HL-60 (cell line): ENCODE measurements around the gene SHF.
A peak's percentile ranks its signal among the peaks of the same experiment; 100 is the strongest.

Source experiments
- DNase-seq, 2 experiments: peaks; one replicate each; pipeline ENCODE4 v3.0.0-alpha.2; 2010 to 2020; ENCODE audit warnings: low read depth in 1 of 2, low spot score in 1 of 2
- H3K27ac ChIP-seq: fragments of 250-450 bp; sonication (Bioruptor Pico); replicated peaks from 2 replicates; pipeline ENCODE4 v1.5.1; 2020; ENCODE audit warnings: mild to moderate bottlenecking, moderate library complexity
- H3K27me3 ChIP-seq: fragments of 250-450 bp; sonication (Bioruptor Pico); 2 replicates; pipeline ENCODE4 v1.5.1; 2021; ENCODE audit warnings: mild to moderate bottlenecking, moderate library complexity; ENCODE audit not compliant: insufficient read depth, poor library complexity, severe bottlenecking
- H3K4me3 ChIP-seq: replicated peaks from 2 replicates; pipeline ENCODE4 v1.5.1; 2011; ENCODE audit warnings: mild to moderate bottlenecking, control low read depth, low read length; ENCODE audit not compliant: insufficient read depth
- GABPA ChIP-seq: IDR thresholded peaks from 2 replicates; pipeline ENCODE4 v1.6.1; 2012; ENCODE audit warnings: low read depth
- POLR2AphosphoS5 ChIP-seq: IDR thresholded peaks from 2 replicates; pipeline ENCODE4 v1.6.1; 2012; ENCODE audit warnings: low read depth
- SPI1 ChIP-seq: IDR thresholded peaks from 2 replicates; pipeline ENCODE4 v1.6.1; 2012; ENCODE audit warnings: low read depth, mild to moderate bottlenecking, borderline replicate concordance
- TF ChIP-seq, protein P1 (sequence below): IDR thresholded peaks from one replicate; pipeline ENCODE4 v1.5.1; 2011; ENCODE audit warnings: low read length, control low read depth, inconsistent platforms; ENCODE audit not compliant: insufficient read depth
- TF ChIP-seq, protein P2 (sequence below): IDR thresholded peaks from 2 replicates; pipeline ENCODE4 v1.6.1; 2012; ENCODE audit warnings: low read depth; ENCODE audit not compliant: insufficient replicate concordance

The SHF gene

DNA sequence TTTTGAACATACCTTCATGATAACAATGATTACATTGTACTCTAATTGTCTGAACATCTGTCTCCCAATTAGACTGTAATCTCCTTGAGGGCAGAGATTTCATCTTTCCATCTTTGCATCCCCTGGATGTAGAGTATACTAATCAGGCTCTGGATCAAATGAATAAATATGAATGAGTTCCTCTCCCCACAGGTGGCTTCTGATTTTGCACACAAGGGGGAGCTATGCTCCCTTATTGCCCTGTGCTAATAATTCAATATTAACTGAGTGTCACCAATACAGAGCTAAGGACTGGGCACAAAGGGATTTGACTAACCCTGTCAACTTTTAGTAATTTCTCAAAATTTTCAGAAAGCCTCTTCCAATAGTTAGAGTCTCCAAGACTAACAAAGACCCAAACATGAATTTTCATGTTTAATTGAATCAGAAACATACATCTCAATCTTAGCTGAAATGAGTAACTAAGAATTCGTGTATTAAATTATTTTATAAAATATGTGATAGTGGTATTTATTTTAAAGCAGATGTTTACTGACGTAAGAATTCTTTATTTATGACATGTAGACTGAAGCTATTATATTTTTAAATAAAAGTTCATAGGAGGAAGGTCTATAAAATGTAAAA lies 61.1 kb downstream of the SHF start:
- TF ChIP-seq, protein P1, sequence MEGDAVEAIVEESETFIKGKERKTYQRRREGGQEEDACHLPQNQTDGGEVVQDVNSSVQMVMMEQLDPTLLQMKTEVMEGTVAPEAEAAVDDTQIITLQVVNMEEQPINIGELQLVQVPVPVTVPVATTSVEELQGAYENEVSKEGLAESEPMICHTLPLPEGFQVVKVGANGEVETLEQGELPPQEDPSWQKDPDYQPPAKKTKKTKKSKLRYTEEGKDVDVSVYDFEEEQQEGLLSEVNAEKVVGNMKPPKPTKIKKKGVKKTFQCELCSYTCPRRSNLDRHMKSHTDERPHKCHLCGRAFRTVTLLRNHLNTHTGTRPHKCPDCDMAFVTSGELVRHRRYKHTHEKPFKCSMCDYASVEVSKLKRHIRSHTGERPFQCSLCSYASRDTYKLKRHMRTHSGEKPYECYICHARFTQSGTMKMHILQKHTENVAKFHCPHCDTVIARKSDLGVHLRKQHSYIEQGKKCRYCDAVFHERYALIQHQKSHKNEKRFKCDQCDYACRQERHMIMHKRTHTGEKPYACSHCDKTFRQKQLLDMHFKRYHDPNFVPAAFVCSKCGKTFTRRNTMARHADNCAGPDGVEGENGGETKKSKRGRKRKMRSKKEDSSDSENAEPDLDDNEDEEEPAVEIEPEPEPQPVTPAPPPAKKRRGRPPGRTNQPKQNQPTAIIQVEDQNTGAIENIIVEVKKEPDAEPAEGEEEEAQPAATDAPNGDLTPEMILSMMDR = peak; percentile 71
- 0 out of 2 replicates have a peak, but pooled peaks have one; percentile 24 for TF ChIP-seq SPI1
- TF ChIP-seq, protein P2, sequence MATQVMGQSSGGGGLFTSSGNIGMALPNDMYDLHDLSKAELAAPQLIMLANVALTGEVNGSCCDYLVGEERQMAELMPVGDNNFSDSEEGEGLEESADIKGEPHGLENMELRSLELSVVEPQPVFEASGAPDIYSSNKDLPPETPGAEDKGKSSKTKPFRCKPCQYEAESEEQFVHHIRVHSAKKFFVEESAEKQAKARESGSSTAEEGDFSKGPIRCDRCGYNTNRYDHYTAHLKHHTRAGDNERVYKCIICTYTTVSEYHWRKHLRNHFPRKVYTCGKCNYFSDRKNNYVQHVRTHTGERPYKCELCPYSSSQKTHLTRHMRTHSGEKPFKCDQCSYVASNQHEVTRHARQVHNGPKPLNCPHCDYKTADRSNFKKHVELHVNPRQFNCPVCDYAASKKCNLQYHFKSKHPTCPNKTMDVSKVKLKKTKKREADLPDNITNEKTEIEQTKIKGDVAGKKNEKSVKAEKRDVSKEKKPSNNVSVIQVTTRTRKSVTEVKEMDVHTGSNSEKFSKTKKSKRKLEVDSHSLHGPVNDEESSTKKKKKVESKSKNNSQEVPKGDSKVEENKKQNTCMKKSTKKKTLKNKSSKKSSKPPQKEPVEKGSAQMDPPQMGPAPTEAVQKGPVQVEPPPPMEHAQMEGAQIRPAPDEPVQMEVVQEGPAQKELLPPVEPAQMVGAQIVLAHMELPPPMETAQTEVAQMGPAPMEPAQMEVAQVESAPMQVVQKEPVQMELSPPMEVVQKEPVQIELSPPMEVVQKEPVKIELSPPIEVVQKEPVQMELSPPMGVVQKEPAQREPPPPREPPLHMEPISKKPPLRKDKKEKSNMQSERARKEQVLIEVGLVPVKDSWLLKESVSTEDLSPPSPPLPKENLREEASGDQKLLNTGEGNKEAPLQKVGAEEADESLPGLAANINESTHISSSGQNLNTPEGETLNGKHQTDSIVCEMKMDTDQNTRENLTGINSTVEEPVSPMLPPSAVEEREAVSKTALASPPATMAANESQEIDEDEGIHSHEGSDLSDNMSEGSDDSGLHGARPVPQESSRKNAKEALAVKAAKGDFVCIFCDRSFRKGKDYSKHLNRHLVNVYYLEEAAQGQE = no peak
- no peak for TF ChIP-seq POLR2AphosphoS5
- Histone ChIP-seq H3K27me3 (peaks cover 44% of the 10 kb centered on the region), H3K4me3 (no peak overlapping the region), H3K27ac (no peak overlapping the region)
- DNase-seq = peak; percentile 26 to 39

GRCh38 chr15:45123397-45123796 lies 64.4 kb downstream of the SHF start:
- Histone ChIP-seq H3K27me3 (peaks cover 23% of the 10 kb centered on the region), H3K27ac (no peak overlapping the region), H3K4me3 (no peak overlapping the region)
- TF ChIP-seq POLR2AphosphoS5 = no peak
- TF ChIP-seq, protein P1 = no peak
- no peak for DNase-seq

DNA sequence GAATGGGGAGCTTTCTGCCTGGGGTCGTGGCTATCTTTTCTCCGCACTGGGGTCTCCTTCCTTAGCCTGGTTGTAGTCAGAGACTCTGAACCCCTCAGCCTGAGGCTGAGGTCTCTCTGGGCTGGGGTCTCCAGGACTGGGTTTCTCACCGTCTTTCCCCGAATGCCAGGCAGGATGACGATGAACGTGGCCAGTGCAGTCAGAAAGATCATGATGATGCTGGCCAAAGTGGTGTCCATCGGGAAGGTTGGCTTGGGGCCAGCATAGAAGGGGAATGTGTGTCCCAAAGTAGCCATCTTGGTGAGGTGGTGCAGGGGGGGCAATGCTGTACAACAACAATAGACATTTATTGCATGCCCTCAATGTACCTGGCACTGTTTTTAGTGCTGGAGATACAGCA lies 65.0 kb downstream of the SHF start:
- no peak for TF ChIP-seq SPI1
- TF ChIP-seq POLR2AphosphoS5 = no peak
- TF ChIP-seq, protein P2 = no peak
- TF ChIP-seq, protein P1 = no peak
- TF ChIP-seq GABPA = no peak
- no peak overlapping the region for H3K4me3 ChIP-seq
- peaks cover 21% of the 10 kb centered on the region for H3K27me3 ChIP-seq
- DNase-seq = no peak
- no peak overlapping the region for H3K27ac ChIP-seq
